Pancreas (tissue), 10 donors: ENCODE measurements around the gene MGA. TPM values are rescaled to one million over a fixed set of nuclear protein-coding genes. Genes with fewer than 3 reads are reported as not detected.

ENCODE experiments used
- ATAC-seq, 4 donors: fragments of 200-7000 bp; cut with Tn5 transposase; one replicate each; pipeline versions ENCODE4 v1.8.0 to v1.9.1; 2020; ENCODE audit warnings: mild to moderate bottlenecking in 4 of 4, moderate library complexity in 4 of 4
- DNase-seq, 6 donors: peaks; one replicate each; pipeline ENCODE4 v3.0.0-alpha.2; 2020
- FAIRE-seq: peaks from 2 replicates; lab custom pipeline; 2012; peaks lifted over from hg19 to GRCh38; lab: Jason Lieb, UNC
- H3K27ac ChIP-seq, 4 donors: fragments of 200-600 bp; sonication (generic); 1 replicate in 3 of 4; 2 replicates in 1 of 4; pipeline versions ENCODE4 v1.5.0 to v1.8.0; 2020
- H3K27me3 ChIP-seq, 4 donors: fragments of 200-600 bp; one replicate each; pipeline ENCODE4 v1.8.0; 2021
- H3K36me3 ChIP-seq, 3 donors: fragments of 200-600 bp; sonication (generic) in 1 of 3; one replicate each; pipeline versions ENCODE4 v1.5.0 to v1.8.0; 2020 to 2021
- H3K4me1 ChIP-seq, 3 donors: fragments of 200-600 bp; one replicate each; pipeline ENCODE4 v1.8.0; 2021
- H3K4me3 ChIP-seq, 4 donors: fragments of 200-600 bp; sonication (generic) in 2 of 4; one replicate each; pipeline versions ENCODE4 v1.5.0 to v1.8.0; 2020 to 2021
- H3K9me3 ChIP-seq, 4 donors: fragments of 200-600 bp; one replicate each; pipeline ENCODE4 v1.8.0; 2021
- CTCF ChIP-seq, 4 donors: fragments of 200-600 bp; sonication (generic) in 3 of 4; IDR thresholded peaks; one replicate each; pipeline versions ENCODE4 v1.5.0 to v1.8.0; 2021; ENCODE audit warnings: antibody characterized with exemption in 4 of 4
- WGBS, 2 donors: extraction: QIAGEN DNeasy Blood & Tissue Kit; methylation state at CpG; one replicate each; pipeline ENCODE4 v1.1.7; 2013; 5-methylcytosine and 5-hydroxymethylcytosine counted together
- intact Hi-C, 3 donors: fragments of 100-400 bp; cut with DNase I; formaldehyde crosslinking; loops; one replicate each; pipeline versions ENCODE4 v1.11.1 to v1.14.2; 2022
- polyA plus RNA-seq, 2 donors: library from polyadenylated mRNA; stranded (reverse); fragments of 200-250 nt; gene quantifications; one replicate each; pipeline ENCODE4 v1.2.3, GENCODE V29; 2013
- total RNA-seq, 6 donors: library from RNA; stranded (reverse); fragmentation: NEBNext Ultra II Directional in 4 of 6; extraction: Animal tissue kit (Norgen Biotek cat#: 25700) in 4 of 6; gene quantifications; one replicate each; pipeline versions ENCODE4 v1.2.1 to v1.2.4, GENCODE V29; 2021 to 2023
- donor health status: healthy with polysubstance abuse.
- donor health status: DM: no; HTN: no; CAD: no; lungs with moderate emphysema.
- donor health status: DM: no; HTN: no; CAD: no.
- donor health status: control.
- donor health status: control.
- donor health status: Bipolar disorder and iron deficiency.
- donor health status: DM: yes; HTN: yes; CAD: no.
- donor health status: DM: no; HTN: no; CAD: no.
- donor health status: DM: no; HTN: no; CAD: no.
- donor health status: DM: yes; HTN: yes; CAD: no.

Gene MGA
- total and polyA plus RNA-seq, 8 donors: 2.7 to 31.3 (median 17.6) TPM

- intact Hi-C loops: loop anchor here in 1 of 3 donors (10.0 kb wide), 1 partner anchor 126 kb away; no protein-coding TSS in a partner anchor
- H3K27me3 ChIP-seq: no peaks in the 10 kb centered on the region
- H3K4me1 ChIP-seq: peaks cover 0 to 10% (median 0%) of the 10 kb centered on the region in 3 donors
- no peaks in the 10 kb centered on the region for H3K9me3 ChIP-seq
- no peaks in the 10 kb centered on the region for H3K36me3 ChIP-seq
- FAIRE-seq (no peak), DNase-seq (no peak), ATAC-seq (no peak)
- no peak overlapping the region for H3K4me3 ChIP-seq
- H3K27ac ChIP-seq: no peak overlapping the region
- 74 to 91% methylated on average over 1 of the region's 1 CpG for WGBS, 2 donors
- TF ChIP-seq CTCF (IDR thresholded peaks at IDR 0.05): no peak
These were observed 118.3 kb downstream of the MGA start for GRCh38 chr15:41778521-41778920.

GRCh38 chr15:41779662-41780157, 119.5 kb downstream of the MGA start:
- intact Hi-C loops: loop anchor here in 1 of 3 donors (10.0 kb wide), 1 partner anchor 125 kb away; no protein-coding TSS in a partner anchor
- no peak for FAIRE-seq
- no peak for DNase-seq
- 85 to 92% methylated on average over 4 of the region's 4 CpGs for WGBS, 2 donors
- no peak overlapping the region for H3K4me3 ChIP-seq
- no peaks in the 10 kb centered on the region for H3K36me3 ChIP-seq
- TF ChIP-seq CTCF (IDR thresholded peaks at IDR 0.05): no peak
- no peaks in the 10 kb centered on the region for H3K9me3 ChIP-seq
- ATAC-seq: no peak
- H3K27ac ChIP-seq: no peak overlapping the region
- H3K27me3 ChIP-seq: no peaks in the 10 kb centered on the region
- peaks cover 0 to 10% (median 0%) of the 10 kb centered on the region in 3 donors for H3K4me1 ChIP-seq

- TF ChIP-seq CTCF (IDR thresholded peaks at IDR 0.05): no peak
- FAIRE-seq (no peak), DNase-seq (no peak), ATAC-seq (no peak)
- Histone ChIP-seq H3K36me3 (no peaks in the 10 kb centered on the region), H3K27me3 (no peaks in the 10 kb centered on the region), H3K9me3 (no peaks in the 10 kb centered on the region), H3K4me1 (peaks cover 0 to 8% (median 0%) of the 10 kb centered on the region in 3 donors), H3K27ac (no peak overlapping the region), H3K4me3 (no peak overlapping the region)
- 64 to 71% methylated on average over 2 of the region's 2 CpGs for WGBS, 2 donors
- intact Hi-C loops: no loop called here
These were observed 120.1 kb downstream of the MGA start for GRCh38 chr15:41780266-41780665.

GRCh38 chr15:41780727-41781126, 120.5 kb downstream of the MGA start:
- no peaks in the 10 kb centered on the region for H3K36me3 ChIP-seq
- intact Hi-C loops: no loop called here
- H3K4me3 ChIP-seq: no peak overlapping the region
- ATAC-seq (no peak), FAIRE-seq (no peak), DNase-seq (no peak)
- peaks cover 0 to 3% (median 0%) of the 10 kb centered on the region in 3 donors for H3K4me1 ChIP-seq
- no peak for TF ChIP-seq CTCF (IDR thresholded peaks at IDR 0.05)
- H3K9me3 ChIP-seq: no peaks in the 10 kb centered on the region
- WGBS, 2 donors: 59 to 67% methylated on average over 1 of the region's 1 CpG
- H3K27me3 ChIP-seq: no peaks in the 10 kb centered on the region
- no peak overlapping the region for H3K27ac ChIP-seq
